Stimulated activated CD4-positive, alpha-beta T cell treated with anti-CD3 and anti-CD28 coated beads, TNF-alpha, amount 100 ng/mL, for 1 hour (primary cell): ENCODE results near the gene NPHP4.

Experiments used
- DNase-seq, 3 donors: peaks; one replicate each; pipeline ENCODE4 v3.0.0-alpha.2; 2020; ENCODE audit warnings: low read depth in 3 of 3, low spot score in 1 of 3

The NPHP4 gene

DNA sequence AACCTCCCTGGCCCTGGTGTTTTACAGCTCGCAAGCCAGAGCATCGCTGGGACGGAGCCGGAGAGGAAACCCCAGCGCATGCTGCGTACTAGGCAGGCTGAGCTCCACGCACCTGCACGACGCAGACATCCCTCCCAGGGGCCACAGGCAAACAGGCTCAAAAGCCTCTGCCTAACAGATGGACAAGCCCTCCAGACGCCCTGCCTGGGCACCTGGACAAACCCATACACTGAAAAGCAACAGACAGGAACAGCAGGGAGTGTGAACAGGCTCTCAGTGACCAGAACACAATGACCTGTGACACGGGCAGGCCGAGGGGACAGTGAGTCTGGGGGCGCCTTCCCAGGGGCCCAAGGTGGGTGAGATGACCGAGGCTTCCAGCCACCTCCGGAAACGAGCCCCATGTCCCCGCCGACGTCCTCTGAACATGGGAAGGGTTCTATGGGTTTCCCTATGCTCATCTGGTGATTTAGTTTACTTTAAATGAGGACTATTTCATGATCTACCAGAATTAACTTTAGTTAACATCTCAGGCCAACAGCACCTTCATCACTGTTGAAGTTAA is 40.3 kb downstream of the NPHP4 start:
- no peak for DNase-seq

DNA sequence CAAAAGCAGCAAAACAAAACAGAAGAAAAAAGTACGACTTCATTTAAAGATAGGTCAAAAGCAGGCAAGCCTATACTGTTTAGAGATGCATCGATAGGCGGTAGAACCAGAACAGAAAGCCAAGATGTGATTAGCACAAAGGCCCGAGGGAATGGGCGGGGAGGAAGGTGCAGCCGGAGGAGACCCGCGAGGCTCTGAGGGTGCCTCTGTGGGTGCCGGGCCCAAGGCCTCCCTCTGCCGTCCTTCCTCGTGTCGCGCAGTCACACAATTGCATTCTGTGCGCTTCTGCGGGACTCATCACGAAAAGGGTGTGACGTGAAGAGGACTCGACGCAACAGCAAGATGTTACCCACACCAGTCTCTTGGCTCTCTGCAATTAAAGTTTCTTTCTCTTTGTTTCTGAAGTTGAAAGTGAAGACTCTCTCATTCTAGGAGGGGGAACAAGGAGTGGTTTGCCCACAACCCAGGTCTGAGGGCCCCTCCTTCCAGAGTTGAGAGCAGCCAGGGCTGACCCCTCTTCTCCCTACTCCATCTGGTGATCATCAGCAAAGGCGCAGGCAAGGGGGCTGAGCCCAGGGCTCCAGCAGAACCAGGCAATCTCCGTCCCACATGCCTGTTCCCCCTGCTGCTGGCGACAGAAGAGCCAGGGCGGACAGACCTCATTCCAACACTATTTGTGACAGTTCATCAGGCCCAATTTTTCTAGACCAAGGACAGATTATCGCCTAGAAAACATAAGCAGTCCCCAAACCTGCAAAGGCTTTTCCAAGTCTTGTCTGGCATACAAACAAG is 41.0 kb downstream of the NPHP4 start:
- DNase-seq, result no peak

- no peak for DNase-seq
These were observed 41.9 kb downstream of the NPHP4 start for GRCh38 chr1:5950201-5950895.

DNA sequence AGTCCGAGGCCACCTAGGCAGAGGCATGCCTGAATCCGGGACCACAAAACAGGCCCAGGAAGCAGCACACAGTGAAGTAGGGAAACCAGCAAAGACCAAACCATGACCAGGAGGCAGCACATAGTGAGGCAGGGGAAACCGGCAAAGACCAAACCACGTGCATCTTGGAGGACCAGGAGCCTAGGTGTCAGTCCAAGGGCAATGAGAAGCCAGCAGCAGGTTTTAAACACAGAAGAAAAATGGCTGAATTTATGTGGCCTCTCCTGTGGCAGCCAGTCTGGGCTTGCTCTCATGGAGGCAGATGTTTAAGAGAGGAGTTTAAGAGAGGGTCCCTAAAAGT is 42.5 kb downstream of the NPHP4 start:
- DNase-seq, result no peak

DNA sequence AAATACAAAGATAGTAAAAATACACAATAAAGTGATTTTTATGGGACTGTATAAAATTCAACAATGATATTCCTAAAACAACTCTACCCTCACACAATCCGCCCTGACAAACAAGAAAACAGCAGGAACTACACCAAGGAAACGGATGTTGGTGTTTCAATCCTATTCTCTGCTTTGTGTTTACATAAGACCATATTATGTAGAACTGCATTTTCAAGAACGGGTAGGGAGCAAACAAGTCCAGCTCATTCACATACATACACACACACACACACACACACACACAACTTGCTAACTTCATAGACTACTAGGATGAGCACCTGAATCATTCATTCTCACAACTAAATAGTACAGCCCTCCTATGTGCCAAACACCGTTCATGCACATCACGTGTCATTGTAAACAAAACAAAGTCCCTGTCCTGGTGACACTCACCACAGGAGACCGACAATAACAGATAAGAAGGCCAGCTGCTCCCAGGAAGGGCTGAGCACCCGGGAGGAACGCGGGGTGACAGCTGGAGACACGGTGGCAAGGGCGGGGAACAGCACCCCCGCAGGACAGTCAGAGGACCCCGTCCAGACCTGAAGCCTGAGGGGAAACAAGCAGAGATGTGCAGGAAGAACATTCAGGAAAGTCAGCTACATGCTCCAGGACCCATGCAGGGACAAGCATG is 43.0 kb downstream of the NPHP4 start:
- no peak for DNase-seq

DNA sequence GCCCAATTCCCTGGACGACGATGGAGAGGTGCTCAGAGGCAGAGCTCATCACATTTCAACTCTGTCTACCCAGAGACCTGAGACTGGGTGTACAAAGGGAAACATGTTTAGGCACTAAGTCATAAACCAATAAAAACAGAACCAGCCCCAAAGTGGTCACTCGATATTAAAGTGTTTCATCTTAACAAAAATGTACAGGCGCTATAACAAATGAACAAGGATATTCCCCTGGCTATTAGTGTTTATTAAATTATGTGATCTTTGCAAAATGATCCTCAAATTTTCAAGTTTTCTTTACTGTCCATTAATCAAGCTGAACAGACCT is 43.6 kb downstream of the NPHP4 start:
- no peak for DNase-seq

- DNase-seq, result no peak
These were observed 44.1 kb downstream of the NPHP4 start for GRCh38 chr1:5947978-5948680.

GRCh38 chr1:5947071-5947821 is 45.0 kb downstream of the NPHP4 start:
- DNase-seq, result no peak

DNA sequence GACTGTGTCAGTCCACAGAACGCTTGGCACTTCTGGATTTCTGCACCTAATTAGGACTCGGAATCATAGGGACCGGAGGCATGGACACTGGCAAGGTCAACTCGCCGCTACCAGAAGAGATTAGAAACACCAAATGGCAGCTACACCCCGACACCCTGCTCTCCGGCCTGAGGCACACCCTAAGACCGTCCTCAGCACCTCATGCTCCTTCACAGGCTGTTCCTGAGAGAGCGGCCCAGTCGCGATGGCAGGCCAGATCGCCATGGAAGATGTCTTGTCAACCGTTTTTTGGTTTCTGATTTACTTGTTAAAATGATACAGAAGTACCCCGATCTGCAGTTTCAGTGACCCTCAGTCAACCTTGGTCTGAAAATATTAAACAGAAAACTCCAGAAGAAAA is 46.8 kb downstream of the NPHP4 start:
- no peak for DNase-seq

GRCh38 chr1:5944843-5945167 is 47.4 kb downstream of the NPHP4 start:
- DNase-seq, result no peak

DNA sequence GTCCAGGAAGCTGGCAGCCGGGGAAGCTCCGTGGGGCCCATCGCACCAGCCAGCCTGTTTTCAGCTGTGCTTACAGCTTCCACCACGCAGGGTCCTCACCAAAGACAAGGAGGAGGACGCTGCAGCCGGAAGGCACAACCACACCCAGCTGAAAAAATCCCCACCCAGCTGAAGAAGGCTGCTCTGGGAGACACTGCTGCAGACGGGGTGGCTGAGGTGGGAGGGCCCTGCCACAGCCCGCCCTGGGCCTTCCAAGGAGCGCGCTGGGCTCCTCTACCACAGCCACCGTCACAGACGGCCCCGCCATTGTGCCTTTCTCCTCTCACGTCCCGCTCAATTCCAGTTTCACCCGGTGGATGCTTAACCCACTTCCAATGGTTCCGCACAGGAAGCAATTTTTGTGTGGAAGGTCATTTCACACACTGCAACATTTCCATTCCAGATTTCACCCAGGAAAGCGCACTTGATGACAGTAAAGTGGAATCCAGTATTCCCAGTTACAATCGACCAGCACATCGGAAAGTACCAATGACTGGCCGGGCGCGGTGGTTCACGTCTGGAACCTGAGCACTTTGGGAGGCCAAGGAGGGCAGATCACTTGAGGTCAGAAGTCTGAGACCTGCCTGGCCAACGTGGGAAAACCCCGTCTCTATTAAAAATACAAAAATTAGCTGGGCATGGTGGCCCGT is 47.9 kb downstream of the NPHP4 start:
- DNase-seq, result no peak

GRCh38 chr1:5943343-5944124 is 48.7 kb downstream of the NPHP4 start:
- no peak for DNase-seq

DNA sequence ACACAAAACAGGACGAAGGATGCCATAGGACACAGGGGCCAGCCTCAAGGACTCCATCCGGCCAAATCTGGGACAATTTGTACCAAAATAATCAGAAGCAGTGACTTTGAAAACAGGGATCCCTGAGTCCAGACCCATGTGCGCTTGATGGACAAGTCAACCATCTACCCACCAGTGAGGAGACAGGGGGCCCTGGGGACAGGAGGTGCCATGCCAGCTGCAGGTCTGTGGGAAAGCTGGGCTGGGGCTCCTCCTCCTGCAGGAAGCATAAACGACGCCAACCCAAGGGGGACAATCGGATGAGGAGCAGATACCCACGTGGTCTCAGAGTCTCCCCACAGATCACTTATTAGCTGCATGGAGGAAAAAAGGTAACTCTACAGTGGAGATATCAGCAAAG is 50.6 kb downstream of the NPHP4 start:
- DNase-seq, result no peak

DNA sequence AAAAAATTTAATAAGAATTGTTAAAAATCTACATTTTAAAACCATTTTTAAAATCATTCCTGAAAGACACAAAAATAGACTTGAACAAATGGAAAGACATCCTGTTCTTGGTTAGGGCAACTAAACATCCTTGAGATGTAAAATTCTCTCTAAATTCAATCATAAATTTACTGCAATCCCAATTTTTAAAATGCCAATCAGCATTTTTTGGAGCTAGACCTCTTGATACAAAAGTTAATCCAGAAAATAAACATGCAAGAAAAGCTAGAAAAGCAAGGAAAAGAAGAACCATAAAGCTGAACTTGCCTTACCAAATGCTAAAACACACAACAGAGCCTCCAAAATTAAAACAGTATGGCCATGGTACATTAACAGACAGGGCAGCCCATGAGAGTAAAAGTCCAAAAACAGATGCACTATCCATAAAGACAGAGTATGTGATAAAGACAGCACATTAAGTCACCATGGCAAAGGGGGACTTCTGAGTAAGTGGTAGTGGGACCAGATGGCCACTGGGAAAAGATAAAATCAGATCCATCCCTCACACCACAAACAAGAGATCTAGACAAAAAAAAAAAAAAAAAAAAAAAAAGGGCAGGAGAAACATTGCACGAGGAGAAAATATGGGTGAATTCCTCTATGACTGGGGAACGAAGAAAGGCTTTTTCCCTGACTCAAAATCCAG is 51.4 kb downstream of the NPHP4 start:
- DNase-seq, result no peak

- DNase-seq, result no peak
These were observed 52.7 kb downstream of the NPHP4 start for GRCh38 chr1:5939271-5940170.

DNA sequence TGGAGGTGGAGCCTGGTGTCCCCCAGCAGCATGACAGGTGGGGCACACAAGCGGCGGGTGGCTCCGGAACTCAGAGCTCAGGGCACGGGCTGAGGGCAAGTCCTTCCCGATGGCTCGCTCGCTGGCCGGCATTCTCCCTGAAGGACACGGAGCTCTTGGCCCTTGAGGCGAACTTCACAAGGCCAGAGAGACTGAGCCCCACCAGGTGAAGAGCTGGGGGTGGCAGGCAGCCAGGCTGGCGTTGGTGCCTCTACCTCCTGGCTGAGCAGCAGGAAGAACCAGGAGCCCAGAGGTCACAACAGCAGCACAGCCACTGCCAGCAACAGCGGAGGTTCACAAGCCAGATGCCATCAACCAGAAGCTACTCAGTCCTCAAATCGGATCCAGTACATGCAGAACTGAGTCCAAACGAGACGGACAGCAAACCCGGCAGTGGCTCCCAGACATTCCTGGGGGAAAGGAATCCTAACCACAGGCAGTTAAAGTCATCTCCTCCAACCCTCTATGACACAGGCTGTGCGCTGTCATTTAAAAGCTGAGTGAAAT is 54.1 kb downstream of the NPHP4 start:
- no peak for DNase-seq

DNA sequence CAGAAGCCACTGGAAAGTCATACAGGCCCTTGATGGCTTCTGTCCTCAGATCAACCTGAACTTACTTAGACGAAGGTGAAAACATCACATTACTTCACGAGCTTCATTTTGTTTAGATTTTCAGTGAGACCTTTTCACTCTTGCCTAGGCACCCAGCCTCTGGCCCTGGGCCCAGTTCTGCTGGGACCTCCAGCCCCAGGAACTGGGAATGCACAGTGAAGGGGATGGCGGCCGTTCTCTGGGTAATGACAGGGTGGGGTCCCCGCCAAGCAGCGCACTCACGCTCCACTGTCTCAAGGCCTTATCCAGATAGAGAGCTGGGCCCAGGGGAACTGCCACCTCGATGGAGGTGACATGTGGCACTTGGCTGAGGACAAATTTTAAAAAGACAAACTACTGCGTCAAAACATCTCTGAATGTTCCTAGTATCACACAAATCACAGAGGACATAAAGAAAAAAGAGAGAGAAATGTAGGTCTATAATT is 54.8 kb downstream of the NPHP4 start:
- DNase-seq, result no peak
